OCI-LY1 (cell line): ENCODE results near the gene XRCC4.

Experiments used
- CTCF ChIP-seq: fragments of 200-600 bp; sonication (generic), shearing (Covaris generic); IDR thresholded peaks from 2 replicates; pipeline ENCODE4 v1.5.1; 2017; ENCODE audit warnings: mild to moderate bottlenecking, antibody characterized with exemption, low read length, moderate library complexity, mixed read lengths
- EZH2 ChIP-seq: fragments of 200-600 bp; sonication (generic), shearing (Covaris generic); IDR thresholded peaks from 2 replicates; pipeline ENCODE4 v1.8.0; 2017; ENCODE audit warnings: borderline replicate concordance, mixed run types, mild to moderate bottlenecking, antibody characterized with exemption, low read length, moderate library complexity, mixed read lengths

DNA sequence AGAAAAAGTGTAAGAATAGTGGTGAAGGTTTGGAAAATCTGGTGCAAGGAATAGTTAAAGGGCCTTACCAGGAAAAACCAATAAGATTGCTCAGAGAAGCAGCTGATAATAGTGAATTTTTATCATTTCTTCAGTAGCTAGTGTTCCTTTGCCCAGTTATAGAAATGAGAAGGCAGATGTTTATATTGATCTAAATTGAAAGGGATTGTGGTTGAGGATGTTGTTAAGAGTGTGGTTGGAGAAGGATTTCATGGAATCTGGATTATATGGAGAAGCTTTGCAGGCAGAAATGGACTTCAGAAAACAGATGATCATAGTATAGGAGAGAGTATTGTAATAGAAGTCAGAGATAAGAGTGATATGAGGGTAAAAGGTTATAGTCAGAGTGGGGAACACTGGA, 102.6 kb downstream of the XRCC4 start:
- TF ChIP-seq CTCF (no peak), EZH2 (no peak)
